HG03280 (cell line): ENCODE measurements around the gene DPP6.

ENCODE experiments used
- ATAC-seq: cut with Tn5 transposase; IDR thresholded peaks from one replicate; pipeline ENCODE4 v1.9.1; 2021; ENCODE audit warnings: mild to moderate bottlenecking, moderate library complexity; ENCODE audit not compliant: unreplicated experiment

Gene DPP6

DNA sequence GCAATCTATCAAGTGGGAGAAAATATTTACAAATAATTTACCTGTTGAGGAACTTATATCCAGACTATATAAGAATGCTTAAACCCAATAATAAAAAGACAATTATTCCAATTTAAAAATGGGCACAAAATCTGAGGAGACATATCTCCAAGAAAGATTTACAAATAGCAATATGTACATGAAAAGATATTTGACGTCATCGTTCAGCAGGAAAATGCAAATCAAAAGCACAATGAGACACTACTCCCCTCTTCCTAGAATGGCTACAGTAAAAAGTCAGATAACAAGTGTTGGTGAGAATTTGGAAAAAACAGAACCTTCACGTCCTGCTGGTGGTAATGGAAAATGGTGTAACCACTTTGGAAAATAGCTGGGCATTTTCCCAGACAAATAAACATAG is 457.0 kb downstream of the DPP6 start:
- no peak for ATAC-seq

DNA sequence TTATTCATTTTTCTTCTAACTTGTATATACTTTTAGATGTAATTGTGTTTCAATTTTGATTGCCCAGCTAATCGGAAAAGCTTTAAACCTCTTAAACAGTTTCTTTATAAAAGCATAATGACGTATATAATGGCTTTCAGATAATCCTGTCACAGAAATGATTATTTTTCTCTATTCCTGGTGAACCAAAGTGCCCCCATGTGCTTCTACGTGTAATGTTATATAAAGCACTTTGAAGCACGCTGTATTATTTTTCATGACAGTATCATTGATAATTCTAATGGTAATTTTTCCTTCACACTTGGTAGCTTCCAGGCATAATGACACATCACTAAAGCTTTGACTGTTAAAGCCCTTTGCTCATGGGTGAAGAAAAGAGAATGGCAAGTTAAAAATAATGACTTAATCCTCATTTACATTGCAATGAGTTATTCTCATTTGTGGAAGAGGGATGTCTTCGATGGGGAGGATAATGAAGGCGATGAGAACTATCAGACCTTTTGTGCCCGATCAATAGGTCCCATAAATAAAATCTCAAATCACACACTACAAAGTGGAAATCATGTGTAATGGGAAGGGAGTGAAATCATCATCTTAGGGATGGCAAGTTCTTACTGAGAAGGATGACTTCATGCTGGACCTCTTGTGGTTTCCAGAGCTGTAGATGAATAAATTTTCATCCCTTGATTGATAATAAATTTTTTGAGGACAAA is 460.1 kb downstream of the DPP6 start:
- ATAC-seq = no peak

- ATAC-seq = no peak
Measured at GRCh38 chr7:154517768-154518167, 465.6 kb downstream of the DPP6 start.

GRCh38 chr7:154519229-154519628 is 467.0 kb downstream of the DPP6 start:
- no peak for ATAC-seq

DNA sequence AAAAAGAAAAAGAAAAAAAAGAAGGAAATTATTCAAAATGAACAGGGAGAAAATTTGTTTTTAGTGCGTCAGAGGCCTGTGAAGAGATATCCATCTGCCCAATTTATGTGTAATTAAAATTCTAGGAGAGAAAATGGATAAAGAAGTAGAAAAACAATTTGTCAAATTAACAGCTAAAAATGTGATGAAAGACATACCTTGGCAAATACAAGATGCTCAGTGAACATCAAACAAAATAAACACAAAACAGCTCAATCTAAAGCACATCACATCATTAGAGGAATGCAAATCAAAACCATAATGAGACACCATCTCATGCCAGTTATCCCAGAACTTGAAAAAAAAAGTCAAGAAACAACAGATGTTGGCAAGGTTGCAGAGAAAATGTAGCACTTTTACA is 477.9 kb downstream of the DPP6 start:
- ATAC-seq = no peak

DNA sequence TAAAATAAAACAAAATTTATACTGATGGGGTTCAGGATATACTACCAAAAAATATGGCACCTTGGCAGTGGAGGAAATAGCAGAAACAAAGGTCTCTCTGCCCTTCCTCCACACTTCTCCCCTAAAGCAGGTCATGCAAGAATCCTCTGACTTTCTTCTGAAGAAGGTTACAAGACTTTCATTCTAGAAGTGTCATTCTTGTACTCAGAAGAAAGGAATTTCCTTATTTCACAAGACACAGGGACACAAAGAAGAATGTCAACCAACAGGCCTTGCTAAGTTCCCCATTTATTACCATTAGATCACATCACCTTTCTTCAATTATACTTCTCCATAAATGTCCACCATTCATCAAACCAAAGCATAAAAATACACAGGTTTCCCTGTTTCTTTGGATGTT is 480.6 kb downstream of the DPP6 start:
- ATAC-seq = no peak

GRCh38 chr7:154540596-154540995 is 488.4 kb downstream of the DPP6 start:
- no peak for ATAC-seq

- no peak for ATAC-seq
Measured at GRCh38 chr7:154541606-154542005, 489.4 kb downstream of the DPP6 start.

DNA sequence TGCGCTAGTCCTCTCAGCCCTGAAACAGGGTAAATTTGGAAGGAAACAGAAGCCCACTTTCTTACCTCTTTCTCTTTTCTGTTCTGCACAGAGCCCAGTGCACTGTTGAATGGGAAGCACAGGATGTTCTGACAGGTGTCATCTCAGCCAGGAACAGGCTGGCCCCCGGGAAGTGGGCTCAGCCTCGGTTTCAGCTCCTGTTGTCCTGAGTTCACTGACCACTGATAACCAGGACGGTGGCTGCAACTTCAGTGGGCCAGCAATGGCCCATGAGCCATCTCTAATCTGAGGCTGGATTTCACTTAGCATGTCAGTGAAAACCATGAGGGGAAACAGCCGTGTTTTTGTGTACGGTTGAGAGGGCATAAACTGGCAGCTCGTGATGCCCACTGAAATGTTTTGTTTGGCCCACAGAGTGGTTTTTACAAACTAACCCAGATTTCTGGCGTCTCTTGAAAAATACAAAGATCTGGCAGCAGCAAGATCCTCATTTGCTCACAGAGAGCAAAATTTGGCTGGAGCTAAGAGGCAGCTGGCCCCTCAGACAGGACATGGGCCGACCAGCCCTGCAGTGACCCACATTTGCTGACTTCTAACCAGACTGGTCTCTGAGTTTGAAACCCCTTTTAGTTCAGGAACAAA is 494.9 kb downstream of the DPP6 start:
- ATAC-seq = no peak

- no peak for ATAC-seq
Measured at GRCh38 chr7:154553711-154554265, 501.6 kb downstream of the DPP6 start.

DNA sequence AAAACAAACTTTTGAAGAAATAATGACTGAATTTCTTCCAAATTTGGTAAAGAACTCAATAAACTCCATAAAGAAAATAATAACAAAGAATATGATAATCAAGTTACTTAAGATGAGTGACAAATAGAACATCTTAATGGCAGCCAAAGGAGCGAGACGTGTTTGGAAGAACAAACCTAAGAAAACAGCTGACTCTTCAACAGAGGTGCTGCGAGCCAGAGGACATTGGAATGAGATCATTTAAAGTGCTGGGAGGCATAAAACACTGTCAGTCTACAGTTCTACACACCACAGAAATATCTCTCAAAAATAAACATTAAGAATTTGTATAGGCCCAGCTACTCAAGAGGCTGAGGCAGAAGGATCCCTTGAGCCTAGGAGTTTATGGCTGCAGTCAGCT is 507.3 kb downstream of the DPP6 start:
- ATAC-seq = no peak

GRCh38 chr7:154564676-154565075 is 512.5 kb downstream of the DPP6 start:
- no peak for ATAC-seq

DNA sequence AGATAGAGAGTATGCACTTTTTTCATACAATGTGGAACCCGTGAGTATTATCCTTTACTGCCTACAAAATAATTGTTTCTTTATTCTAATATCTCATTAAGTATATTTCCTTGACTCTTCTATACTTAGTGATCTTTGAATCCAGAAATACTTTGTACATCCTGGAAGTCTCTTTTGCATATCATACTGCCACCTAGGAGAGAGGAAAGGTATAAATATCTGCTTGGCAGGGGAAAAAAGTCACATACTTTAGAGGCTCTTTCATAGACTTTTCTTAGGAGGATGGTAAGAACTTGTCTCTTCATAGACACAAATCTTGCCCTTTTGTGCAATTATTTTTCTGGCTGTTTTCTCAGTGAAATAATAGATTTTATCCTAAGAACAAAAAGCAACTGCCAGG is 514.7 kb downstream of the DPP6 start:
- no peak for ATAC-seq

DNA sequence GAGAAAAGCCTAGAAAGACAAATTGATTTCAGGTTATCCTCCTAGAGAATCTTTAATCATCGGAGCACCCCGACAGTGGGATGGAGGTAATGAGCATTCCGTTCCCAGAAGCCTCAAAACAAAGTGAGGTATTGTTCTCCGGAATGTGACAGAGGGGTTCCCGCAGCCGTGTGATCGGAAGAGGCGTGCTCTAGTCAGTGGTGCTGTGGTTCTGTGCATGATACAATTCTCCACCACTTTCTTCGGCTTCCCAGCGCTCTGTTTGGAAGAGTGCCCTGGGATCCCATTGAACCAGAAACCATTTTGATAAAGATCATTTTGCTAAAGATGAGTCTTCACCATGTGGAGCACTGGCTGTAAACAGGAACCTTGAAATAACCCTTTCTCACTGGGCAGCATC is 516.1 kb downstream of the DPP6 start:
- no peak for ATAC-seq

DNA sequence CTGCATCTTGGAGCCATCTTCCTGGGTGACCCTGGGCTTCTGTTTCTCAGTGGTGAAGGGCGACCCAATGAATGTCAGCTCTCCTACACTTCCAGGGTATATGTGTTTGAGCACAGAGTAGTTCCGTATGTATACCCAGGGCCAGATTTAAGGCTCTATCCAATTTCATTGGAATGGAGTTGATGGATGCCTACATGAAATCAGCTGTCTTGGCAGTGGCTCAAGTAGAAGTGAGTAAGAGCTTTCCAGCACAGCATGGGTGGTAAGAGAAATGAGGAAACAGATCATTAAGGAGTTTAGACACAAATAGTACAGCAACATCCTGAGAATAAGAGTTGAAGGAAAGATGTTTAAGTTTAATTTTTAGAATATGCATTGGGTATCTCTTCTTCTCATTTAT is 517.7 kb downstream of the DPP6 start:
- ATAC-seq = no peak

DNA sequence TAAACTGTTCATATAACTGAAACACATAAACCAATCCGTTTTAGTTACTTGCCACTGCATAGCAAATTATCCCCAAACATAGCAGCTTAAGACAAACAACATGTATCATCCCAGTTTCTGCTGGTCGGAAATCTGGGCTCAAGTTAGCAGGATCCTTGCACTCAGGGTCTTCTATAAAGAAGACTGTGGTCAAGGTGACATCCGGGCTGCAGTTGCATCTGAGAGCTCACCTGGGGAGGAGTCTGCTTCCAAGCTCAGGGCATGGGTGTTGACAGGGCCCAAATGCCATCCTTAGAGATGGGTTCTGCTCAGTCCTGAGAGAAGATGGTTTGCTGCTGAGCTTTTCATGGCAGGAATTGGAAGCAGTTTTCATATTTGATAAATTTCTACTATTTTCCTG is 519.6 kb downstream of the DPP6 start:
- no peak for ATAC-seq

DNA sequence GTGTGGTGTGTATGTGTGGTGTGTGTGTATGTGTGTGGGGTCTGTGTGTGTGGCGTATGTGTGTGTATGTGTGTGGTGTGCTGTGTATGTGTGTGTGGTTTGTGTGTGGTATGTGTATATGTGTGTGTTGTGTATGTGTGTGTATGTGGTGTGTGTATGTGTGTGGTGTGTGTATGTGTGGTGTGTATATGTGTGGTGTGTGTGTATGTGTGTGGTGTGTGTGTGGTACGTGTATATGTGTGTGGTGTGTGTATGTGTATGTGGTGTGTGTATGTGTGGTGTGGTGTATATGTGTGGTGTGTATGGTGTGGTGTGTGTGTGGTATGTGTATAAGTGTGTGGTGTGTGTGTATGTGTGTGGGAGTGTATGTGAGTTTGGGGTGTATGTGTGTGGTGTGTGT is 522.0 kb downstream of the DPP6 start:
- ATAC-seq = no peak

- ATAC-seq = no peak
Measured at GRCh38 chr7:154575497-154575896, 523.3 kb downstream of the DPP6 start.

DNA sequence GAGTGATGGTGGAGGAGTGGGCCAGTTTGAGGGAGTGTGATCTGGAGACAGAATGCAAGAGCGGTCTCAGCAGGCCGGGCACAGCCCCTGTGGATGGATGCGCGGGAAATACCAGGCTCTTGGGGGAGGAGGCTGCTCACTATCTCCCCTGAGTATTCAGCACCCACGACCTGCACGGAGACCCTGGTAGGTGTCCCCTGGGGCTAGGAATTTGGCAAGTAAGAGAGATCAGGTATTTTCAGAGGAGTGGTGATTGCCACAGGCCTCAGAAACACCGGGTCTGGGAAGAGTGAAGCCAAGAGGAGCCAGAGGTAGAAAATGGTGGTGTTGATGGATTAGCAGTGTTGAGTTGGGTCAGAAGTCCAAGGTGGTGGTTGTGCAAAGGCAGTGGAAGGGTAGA is 524.4 kb downstream of the DPP6 start:
- no peak for ATAC-seq

GRCh38 chr7:154577141-154577873 is 525.1 kb downstream of the DPP6 start:
- ATAC-seq = no peak

DNA sequence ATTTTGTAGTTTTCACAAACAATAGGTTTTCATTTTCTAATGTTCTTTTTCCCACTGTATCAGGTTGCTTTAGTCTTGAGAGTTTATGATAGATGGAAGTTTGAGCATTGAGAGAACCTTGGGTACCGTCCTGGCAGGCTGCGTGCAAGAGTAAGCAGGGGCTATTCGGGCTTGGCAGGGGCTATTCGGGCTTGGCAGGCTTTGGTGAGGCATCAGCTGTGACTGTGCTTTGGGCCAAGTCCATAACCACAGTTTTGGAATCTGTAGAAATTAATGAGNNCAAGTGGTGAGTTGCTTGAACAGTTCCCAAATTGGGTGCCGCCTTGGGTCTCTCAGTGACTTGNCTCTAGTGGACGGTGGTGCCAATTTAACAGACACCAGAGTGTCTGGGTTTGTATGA is 526.1 kb downstream of the DPP6 start:
- ATAC-seq = no peak

GRCh38 chr7:154579711-154580110 is 527.5 kb downstream of the DPP6 start:
- no peak for ATAC-seq
